ENCODE measurements around the gene TNNI3K. TPM values are rescaled to one million over a fixed set of nuclear protein-coding genes. Genes with fewer than 3 reads are reported as not detected.

Gene TNNI3K
- total RNA-seq, 1 donor from 2014 or later: 1.1 TPM

DNA sequence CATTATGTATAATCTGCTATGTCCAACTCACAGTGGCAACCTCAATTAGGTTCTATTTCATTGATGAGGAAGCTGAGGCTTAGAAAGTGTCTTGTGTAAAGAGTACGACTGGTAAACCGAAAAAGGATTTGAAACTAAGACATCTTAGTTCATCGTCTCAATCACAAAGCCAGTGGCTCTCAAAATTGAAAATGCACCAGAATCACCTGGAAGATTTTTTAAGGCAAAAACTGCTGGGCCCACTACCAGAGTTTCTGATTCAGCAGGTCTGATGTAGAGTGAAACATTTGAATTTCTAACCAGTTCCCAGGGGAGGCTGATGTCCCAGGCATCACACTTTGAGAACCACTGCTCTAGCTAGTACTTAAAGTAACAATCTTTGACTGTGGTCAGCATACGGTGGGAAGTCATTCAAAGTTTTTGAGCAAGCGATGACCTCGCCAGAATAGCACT lies 282.4 kb downstream of the TNNI3K start:
- H3K27me3 ChIP-seq (ENCODE audit: low read depth): no peaks in the 10 kb centered on the region
- ATAC-seq (no peak), DNase-seq (no peak)
- H3K36me3 ChIP-seq: no peaks in the 10 kb centered on the region
- no peaks in the 10 kb centered on the region for H3K4me1 ChIP-seq
- intact Hi-C loops (cut with DNase I): no loop called here
- no peaks in the 10 kb centered on the region for H3K9me3 ChIP-seq
- H3K4me3 ChIP-seq: no peak overlapping the region
- H3K27ac ChIP-seq: no peak overlapping the region
- TF ChIP-seq, protein P1, sequence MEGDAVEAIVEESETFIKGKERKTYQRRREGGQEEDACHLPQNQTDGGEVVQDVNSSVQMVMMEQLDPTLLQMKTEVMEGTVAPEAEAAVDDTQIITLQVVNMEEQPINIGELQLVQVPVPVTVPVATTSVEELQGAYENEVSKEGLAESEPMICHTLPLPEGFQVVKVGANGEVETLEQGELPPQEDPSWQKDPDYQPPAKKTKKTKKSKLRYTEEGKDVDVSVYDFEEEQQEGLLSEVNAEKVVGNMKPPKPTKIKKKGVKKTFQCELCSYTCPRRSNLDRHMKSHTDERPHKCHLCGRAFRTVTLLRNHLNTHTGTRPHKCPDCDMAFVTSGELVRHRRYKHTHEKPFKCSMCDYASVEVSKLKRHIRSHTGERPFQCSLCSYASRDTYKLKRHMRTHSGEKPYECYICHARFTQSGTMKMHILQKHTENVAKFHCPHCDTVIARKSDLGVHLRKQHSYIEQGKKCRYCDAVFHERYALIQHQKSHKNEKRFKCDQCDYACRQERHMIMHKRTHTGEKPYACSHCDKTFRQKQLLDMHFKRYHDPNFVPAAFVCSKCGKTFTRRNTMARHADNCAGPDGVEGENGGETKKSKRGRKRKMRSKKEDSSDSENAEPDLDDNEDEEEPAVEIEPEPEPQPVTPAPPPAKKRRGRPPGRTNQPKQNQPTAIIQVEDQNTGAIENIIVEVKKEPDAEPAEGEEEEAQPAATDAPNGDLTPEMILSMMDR (IDR thresholded peaks at IDR 0.05): no peak

DNA sequence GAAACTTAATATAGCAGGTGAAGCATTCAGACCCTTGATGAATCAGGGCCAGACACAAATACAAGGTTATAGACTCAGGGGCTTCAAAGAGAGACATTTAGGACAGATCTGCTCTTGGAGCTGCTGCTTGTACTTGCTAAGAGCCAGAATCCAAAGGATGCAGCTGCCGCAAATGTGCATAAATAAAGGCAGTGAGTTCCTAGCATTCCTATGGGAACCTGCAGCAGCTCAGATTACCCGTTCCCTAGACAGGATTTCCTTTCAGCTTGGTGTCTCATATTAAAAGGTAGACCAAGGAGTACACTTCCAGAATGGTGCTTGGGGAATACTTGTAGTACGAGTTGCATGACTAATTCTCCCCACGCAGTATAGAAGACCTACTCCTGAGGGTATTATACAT lies 287.0 kb downstream of the TNNI3K start:
- intact Hi-C loops (cut with DNase I): no loop called here
- H3K27me3 ChIP-seq (ENCODE audit: low read depth): no peaks in the 10 kb centered on the region
- no peak overlapping the region for H3K4me3 ChIP-seq
- no peaks in the 10 kb centered on the region for H3K9me3 ChIP-seq
- DNase-seq (no peak), ATAC-seq (no peak)
- no peak overlapping the region for H3K27ac ChIP-seq
- no peaks in the 10 kb centered on the region for H3K4me1 ChIP-seq
- TF ChIP-seq, protein P1 (IDR thresholded peaks at IDR 0.05): no peak
- no peaks in the 10 kb centered on the region for H3K36me3 ChIP-seq

GRCh38 chr1:74523873-74524480 lies 288.8 kb downstream of the TNNI3K start:
- H3K9me3 ChIP-seq: no peaks in the 10 kb centered on the region
- TF ChIP-seq, protein P1 (IDR thresholded peaks at IDR 0.05): no peak
- intact Hi-C loops (cut with DNase I): no loop called here

GRCh38 chr1:74526708-74527107 lies 291.5 kb downstream of the TNNI3K start:
- ATAC-seq: no peak
- TF ChIP-seq, protein P1 (IDR thresholded peaks at IDR 0.05): no peak
- intact Hi-C loops (cut with DNase I): no loop called here
- Histone ChIP-seq H3K4me3 (no peak overlapping the region), H3K36me3 (no peaks in the 10 kb centered on the region), H3K4me1 (no peaks in the 10 kb centered on the region), H3K9me3 (no peaks in the 10 kb centered on the region), H3K27ac (no peak overlapping the region), H3K27me3 (ENCODE audit: low read depth) (no peaks in the 10 kb centered on the region)
- no peak for DNase-seq

More at GRCh38 chr1:74523873-74524480, 288.8 kb downstream of the TNNI3K start:
- no peaks in the 10 kb centered on the region for H3K27me3 ChIP-seq (ENCODE audit: low read depth)
- H3K4me3 ChIP-seq: no peak overlapping the region
- H3K4me1 ChIP-seq: no peaks in the 10 kb centered on the region
- no peak for ATAC-seq
- DNase-seq: no peak
- H3K36me3 ChIP-seq: no peaks in the 10 kb centered on the region
- no peak overlapping the region for H3K27ac ChIP-seq

DNA sequence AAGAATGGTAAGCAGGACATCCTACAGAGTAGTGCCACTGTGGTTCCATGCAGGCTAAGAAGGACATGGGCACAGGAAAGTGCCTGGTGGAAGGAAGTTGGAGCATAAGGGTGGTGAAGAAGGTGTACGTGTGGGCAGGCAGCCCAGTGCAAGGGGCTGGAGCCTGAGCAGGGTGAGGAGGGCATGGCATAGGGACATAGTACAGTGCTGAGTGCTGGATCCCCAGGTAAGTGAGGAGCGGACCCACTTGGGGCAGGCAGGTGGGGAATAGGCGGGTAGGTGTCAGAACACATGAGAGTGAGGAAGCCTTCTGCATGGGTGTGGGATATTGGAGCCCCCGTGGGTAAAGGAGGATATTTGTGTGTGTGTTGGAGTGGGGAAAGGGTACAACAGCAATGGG lies 292.9 kb downstream of the TNNI3K start:
- intact Hi-C loops (cut with DNase I): no loop called here
- TF ChIP-seq, protein P1 (IDR thresholded peaks at IDR 0.05): no peak
- Histone ChIP-seq H3K27me3 (ENCODE audit: low read depth) (no peaks in the 10 kb centered on the region), H3K27ac (no peak overlapping the region), H3K9me3 (no peaks in the 10 kb centered on the region), H3K36me3 (no peaks in the 10 kb centered on the region), H3K4me3 (no peak overlapping the region), H3K4me1 (no peaks in the 10 kb centered on the region)
- ATAC-seq (no peak), DNase-seq (no peak)
